DND-41 (cell line): Measurements from ENCODE around the gene CNGA3.

Experiments used
- ATAC-seq: fragments of 200-7000 bp; cut with Tn5 transposase; 3 replicates; pipeline ENCODE4 v1.9.1; 2021; ENCODE audit warnings: low read depth; ENCODE audit not compliant: insufficient read depth
- DNase-seq: peaks from one replicate; pipeline ENCODE4 v3.0.0-alpha.2; 2020
- H2AFZ ChIP-seq: 2 replicates; pipeline ENCODE4 v1.6.0; 2012; ENCODE audit warnings: low read depth, low read length
- H3K27ac ChIP-seq: 2 replicates; pipeline ENCODE4 v1.5.1; 2012; ENCODE audit warnings: low read length, inconsistent platforms
- H3K27me3 ChIP-seq: fragments of 200-600 bp; sonication (generic); 2 replicates; pipeline ENCODE4 v1.6.0; 2012; ENCODE audit warnings: low read length, mild to moderate bottlenecking, inconsistent platforms; ENCODE audit not compliant: insufficient read depth, poor library complexity
- H3K36me3 ChIP-seq: 2 replicates; pipeline ENCODE4 v1.5.1; 2012; ENCODE audit warnings: low read length, inconsistent platforms; ENCODE audit not compliant: insufficient read depth
- H3K4me1 ChIP-seq: 2 replicates; pipeline ENCODE4 v1.5.1; 2012; ENCODE audit warnings: mild to moderate bottlenecking, low read length; ENCODE audit not compliant: insufficient read depth
- H3K4me2 ChIP-seq: 2 replicates; pipeline ENCODE4 v1.6.0; 2012; ENCODE audit warnings: mild to moderate bottlenecking, moderate library complexity, low read length, inconsistent platforms; ENCODE audit not compliant: insufficient read depth
- H3K4me3 ChIP-seq, 2 experiments: fragments of 200-600 bp in 1 of 2; shearing (Covaris generic) in 1 of 2; 2 replicates each; pipeline ENCODE4 v1.5.1; 2012 to 2016; ENCODE audit warnings: inconsistent platforms in 2 of 2, low read length in 2 of 2, mild to moderate bottlenecking in 2 of 2, low read depth in 1 of 2, moderate library complexity in 1 of 2
- H3K79me2 ChIP-seq: 2 replicates; pipeline ENCODE4 v1.6.0; 2012; ENCODE audit warnings: low read length, inconsistent platforms; ENCODE audit not compliant: insufficient read depth
- H3K9ac ChIP-seq: 2 replicates; pipeline ENCODE4 v1.6.0; 2012; ENCODE audit warnings: low read depth, mild to moderate bottlenecking, inconsistent platforms, low read length, moderate library complexity
- H3K9me3 ChIP-seq: 2 replicates; pipeline ENCODE4 v1.5.1; 2012; ENCODE audit warnings: low read length, moderate library complexity, mild to moderate bottlenecking, inconsistent platforms; ENCODE audit not compliant: insufficient read depth, severe bottlenecking
- H4K20me1 ChIP-seq: 2 replicates; pipeline ENCODE4 v1.6.0; 2012; ENCODE audit warnings: low read length; ENCODE audit not compliant: insufficient read depth
- EZH2 ChIP-seq: IDR thresholded peaks from 3 replicates; pipeline ENCODE4 v1.6.1; 2012; ENCODE audit warnings: borderline replicate concordance, low read depth, mild to moderate bottlenecking, moderate library complexity, low read length, inconsistent platforms; ENCODE audit not compliant: severe bottlenecking
- TF ChIP-seq, protein P1 (sequence below): IDR thresholded peaks from 2 replicates; pipeline ENCODE4 v1.5.1; 2012; ENCODE audit warnings: borderline replicate concordance, low read length, moderate library complexity, mild to moderate bottlenecking; ENCODE audit not compliant: poor library complexity, severe bottlenecking; ENCODE audit errors: extremely low read depth

Gene CNGA3

DNA sequence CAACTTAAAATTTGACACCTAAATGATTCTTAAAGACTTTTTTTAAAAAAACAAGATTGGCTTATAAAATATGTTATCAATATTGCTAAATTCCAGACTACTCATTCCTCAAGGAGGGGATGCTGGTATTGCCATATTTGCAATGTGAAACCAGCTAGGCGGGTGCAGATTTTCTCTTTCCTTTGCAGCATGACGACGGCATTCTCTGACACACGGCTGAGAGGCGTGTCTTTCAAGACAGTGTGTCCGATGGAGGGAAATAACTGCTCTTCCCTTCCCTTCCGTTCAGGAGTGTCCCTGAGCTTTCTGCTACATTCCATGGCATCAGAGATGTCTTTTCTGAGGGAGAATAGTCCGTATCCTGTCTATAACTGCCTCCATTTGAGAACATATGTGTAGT is 38.2 kb upstream of the CNGA3 start:
- H3K27ac ChIP-seq: no peak overlapping the region
- H4K20me1 ChIP-seq: no peaks in the 10 kb centered on the region
- DNase-seq (no peak), ATAC-seq (no peak)
- TF ChIP-seq, protein P1, sequence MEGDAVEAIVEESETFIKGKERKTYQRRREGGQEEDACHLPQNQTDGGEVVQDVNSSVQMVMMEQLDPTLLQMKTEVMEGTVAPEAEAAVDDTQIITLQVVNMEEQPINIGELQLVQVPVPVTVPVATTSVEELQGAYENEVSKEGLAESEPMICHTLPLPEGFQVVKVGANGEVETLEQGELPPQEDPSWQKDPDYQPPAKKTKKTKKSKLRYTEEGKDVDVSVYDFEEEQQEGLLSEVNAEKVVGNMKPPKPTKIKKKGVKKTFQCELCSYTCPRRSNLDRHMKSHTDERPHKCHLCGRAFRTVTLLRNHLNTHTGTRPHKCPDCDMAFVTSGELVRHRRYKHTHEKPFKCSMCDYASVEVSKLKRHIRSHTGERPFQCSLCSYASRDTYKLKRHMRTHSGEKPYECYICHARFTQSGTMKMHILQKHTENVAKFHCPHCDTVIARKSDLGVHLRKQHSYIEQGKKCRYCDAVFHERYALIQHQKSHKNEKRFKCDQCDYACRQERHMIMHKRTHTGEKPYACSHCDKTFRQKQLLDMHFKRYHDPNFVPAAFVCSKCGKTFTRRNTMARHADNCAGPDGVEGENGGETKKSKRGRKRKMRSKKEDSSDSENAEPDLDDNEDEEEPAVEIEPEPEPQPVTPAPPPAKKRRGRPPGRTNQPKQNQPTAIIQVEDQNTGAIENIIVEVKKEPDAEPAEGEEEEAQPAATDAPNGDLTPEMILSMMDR: no peak
- TF ChIP-seq EZH2: no peak
- no peaks in the 10 kb centered on the region for H3K4me1 ChIP-seq
- H3K27me3 ChIP-seq: peaks cover 3% of the 10 kb centered on the region
- H2AFZ ChIP-seq: no peak overlapping the region
- no peak overlapping the region for H3K4me3 ChIP-seq
- no peaks in the 10 kb centered on the region for H3K9me3 ChIP-seq
- H3K4me2 ChIP-seq: no peak overlapping the region
- no peak overlapping the region for H3K9ac ChIP-seq
- no peaks in the 10 kb centered on the region for H3K36me3 ChIP-seq
- no peaks in the 10 kb centered on the region for H3K79me2 ChIP-seq

DNA sequence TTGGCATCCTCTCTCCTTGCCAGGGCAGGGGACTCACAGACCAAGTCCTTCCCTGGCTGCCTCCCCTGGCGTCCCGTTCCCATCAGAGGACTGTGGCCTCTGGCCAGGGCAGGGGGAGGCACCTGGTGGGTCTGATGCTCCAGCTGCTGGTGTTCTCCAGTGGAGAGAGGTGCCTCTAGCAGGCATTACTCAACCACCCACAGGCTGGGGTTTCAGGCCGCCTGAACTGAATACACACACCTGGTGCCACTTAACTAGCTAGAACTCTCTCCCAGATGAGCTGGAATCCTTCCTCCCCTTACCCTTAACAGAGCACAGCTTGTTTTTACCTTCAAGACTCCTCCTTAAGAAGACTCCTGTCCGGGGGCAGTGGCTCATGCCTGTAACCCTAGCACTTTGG is 37.7 kb upstream of the CNGA3 start:
- ATAC-seq (no peak), DNase-seq (no peak)
- TF ChIP-seq, protein P1: no peak
- TF ChIP-seq EZH2: no peak
- no peak overlapping the region for H3K4me2 ChIP-seq
- no peak overlapping the region for H3K9ac ChIP-seq
- no peaks in the 10 kb centered on the region for H3K79me2 ChIP-seq
- no peaks in the 10 kb centered on the region for H4K20me1 ChIP-seq
- no peak overlapping the region for H2AFZ ChIP-seq
- no peak overlapping the region for H3K27ac ChIP-seq
- no peaks in the 10 kb centered on the region for H3K36me3 ChIP-seq
- H3K4me3 ChIP-seq: no peak overlapping the region
- H3K27me3 ChIP-seq: peaks cover 6% of the 10 kb centered on the region
- H3K4me1 ChIP-seq: no peaks in the 10 kb centered on the region
- no peaks in the 10 kb centered on the region for H3K9me3 ChIP-seq

DNA sequence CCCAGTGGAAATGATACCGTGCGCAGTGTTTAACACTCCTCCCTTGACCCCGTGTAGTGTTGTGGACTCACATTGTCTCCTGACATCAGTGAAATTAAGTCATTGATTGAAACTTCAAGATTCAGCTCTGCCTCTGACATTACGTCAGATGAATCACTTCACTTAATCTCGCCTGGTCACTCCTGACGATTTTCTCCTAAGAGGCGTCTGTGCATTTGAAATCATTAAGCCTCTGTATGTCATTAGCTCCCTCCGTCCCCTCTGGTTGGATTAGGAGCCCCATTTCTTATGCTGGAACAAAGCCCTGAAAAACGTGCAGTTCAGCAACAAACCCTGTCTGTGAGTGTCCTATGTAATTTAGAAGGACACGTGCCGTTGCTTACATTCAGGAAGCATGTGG is 36.7 kb upstream of the CNGA3 start:
- no peak for TF ChIP-seq EZH2
- TF ChIP-seq, protein P1: no peak
- Histone ChIP-seq H3K79me2 (no peaks in the 10 kb centered on the region), H3K4me2 (no peak overlapping the region), H3K27ac (no peak overlapping the region), H3K9ac (no peak overlapping the region), H3K4me1 (no peaks in the 10 kb centered on the region), H3K9me3 (no peaks in the 10 kb centered on the region), H3K36me3 (no peaks in the 10 kb centered on the region), H3K27me3 (peaks cover 6% of the 10 kb centered on the region), H2AFZ (no peak overlapping the region), H4K20me1 (no peaks in the 10 kb centered on the region), H3K4me3 (no peak overlapping the region)
- DNase-seq (no peak), ATAC-seq (no peak)

DNA sequence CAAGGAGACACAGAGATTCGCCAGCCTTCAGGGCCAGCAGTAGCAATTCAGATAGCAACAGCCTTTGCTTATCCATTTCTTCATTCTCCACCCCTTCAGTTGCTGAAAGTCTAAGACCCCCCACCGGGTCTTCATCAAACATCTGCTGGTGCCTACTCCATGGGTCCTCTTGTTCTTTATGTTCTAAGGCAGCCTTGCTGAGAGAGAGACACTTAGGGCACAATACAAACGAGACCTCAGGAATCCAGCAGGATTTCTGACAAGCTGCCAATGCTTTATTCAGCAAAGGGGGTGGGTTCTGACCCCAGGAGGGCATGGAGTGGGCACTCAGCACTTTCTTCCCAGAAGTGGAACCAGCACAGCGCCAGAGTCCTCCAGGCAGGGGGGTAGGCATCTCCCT is 36.2 kb upstream of the CNGA3 start:
- DNase-seq (no peak), ATAC-seq (no peak)
- H3K9me3 ChIP-seq: no peaks in the 10 kb centered on the region
- no peak overlapping the region for H2AFZ ChIP-seq
- H3K9ac ChIP-seq: no peak overlapping the region
- no peak overlapping the region for H3K4me2 ChIP-seq
- no peaks in the 10 kb centered on the region for H3K36me3 ChIP-seq
- H4K20me1 ChIP-seq: no peaks in the 10 kb centered on the region
- no peak overlapping the region for H3K27ac ChIP-seq
- H3K27me3 ChIP-seq: peaks cover 6% of the 10 kb centered on the region
- no peaks in the 10 kb centered on the region for H3K79me2 ChIP-seq
- no peak overlapping the region for H3K4me3 ChIP-seq
- TF ChIP-seq EZH2: no peak
- TF ChIP-seq, protein P1: no peak
- no peaks in the 10 kb centered on the region for H3K4me1 ChIP-seq
